ENCODE results near the gene LRMDA. TPM values are rescaled to one million over a fixed set of nuclear protein-coding genes. Genes with fewer than 3 reads are reported as not detected.

Gene LRMDA
- total RNA-seq, 1 experiment from 2014 or later = 4.8 TPM

GRCh38 chr10:75653761-75654160 is 222.3 kb downstream of the LRMDA start:
- Histone ChIP-seq H3K4me3 (replicated peaks in 1 of 2; ENCODE audit: low read depth in 1 of 2, low read length in 2 of 2) (no peak overlapping the region), H3K79me2 (ENCODE audit: insufficient read depth, low read length) (no peaks in the 10 kb centered on the region), H3K4me2 (ENCODE audit: low read length) (peak overlapping the region; percentile 6; the same call in 1 of the 2 replicates), H3K4me1 (ENCODE audit: control insufficient read depth in 1 of 2, insufficient read depth in 2 of 2, low read length in 2 of 2) (peaks cover 0 to 10% of the 10 kb centered on the region in 2 experiments; a peak in 1 of 4 replicates), H3K27me3 (ENCODE audit: insufficient read depth, low read length) (no peaks in the 10 kb centered on the region), H3K36me3 (ENCODE audit: control insufficient read depth in 1 of 2, insufficient read depth in 2 of 2, low read length in 2 of 2) (no peaks in the 10 kb centered on the region), H3K9me2 (ENCODE audit: insufficient read depth) (no peaks in the 10 kb centered on the region), H4K20me1 (ENCODE audit: insufficient read depth) (no peaks in the 10 kb centered on the region), H3K27ac (ENCODE audit: low read depth, low read length) (no peak overlapping the region), H2AFZ (ENCODE audit: low read depth, low read length, poor library complexity, severe bottlenecking) (no peak overlapping the region), H3K9me3 (ENCODE audit: control insufficient read depth in 1 of 2, insufficient read depth in 1 of 2, low read depth in 1 of 2, low read length in 2 of 2) (no peaks in the 10 kb centered on the region), H3K9ac (ENCODE audit: low read length) (no peak overlapping the region)
- no peak for TF ChIP-seq TCF7L2 (IDR thresholded peaks at IDR 0.05; ENCODE audit: borderline replicate concordance, extremely low read depth, insufficient read depth, insufficient read length)
- TF ChIP-seq CEBPB (IDR thresholded peaks at IDR 0.05; ENCODE audit: low read depth) = no peak
- no peak for TF ChIP-seq SP1 (IDR thresholded peaks at IDR 0.05; ENCODE audit: low read depth)
- TF ChIP-seq EZH2phosphoT487 (IDR thresholded peaks at IDR 0.05; ENCODE audit: borderline replicate concordance) = no peak
- TF ChIP-seq RAD21 (IDR thresholded peaks at IDR 0.05; ENCODE audit: low read depth) = no peak
- no peak for TF ChIP-seq YY1 (IDR thresholded peaks at IDR 0.05; ENCODE audit: extremely low read depth, insufficient replicate concordance, low read depth, low read length)
- no peak for TF ChIP-seq JUND (IDR thresholded peaks at IDR 0.05)
- no peak for TF ChIP-seq ZNF274 (IDR thresholded peaks at IDR 0.05; ENCODE audit: low read depth, low read length)
- TF ChIP-seq POLR2AphosphoS5 (IDR thresholded peaks at IDR 0.05; ENCODE audit: low read depth, low read length) = no peak
- no peak for TF ChIP-seq ATF3 (IDR thresholded peaks at IDR 0.05)
- no peak for TF ChIP-seq ZFX (IDR thresholded peaks at IDR 0.05)
- TF ChIP-seq SIN3A (IDR thresholded peaks at IDR 0.05; ENCODE audit: low read depth) = no peak
- no peak for TF ChIP-seq EZH2 (IDR thresholded peaks at IDR 0.05)
- no peak for TF ChIP-seq ELF1 (IDR thresholded peaks at IDR 0.05; ENCODE audit: borderline replicate concordance, low read depth)
- CTCF ChIA-PET = no interaction called here
- no peak for ATAC-seq
- BruUV-seq (replicated peaks) = no TSS peak
- POLR2A ChIA-PET = no interaction called here
- no peak for DNase-seq (ENCODE audit: low read depth, low spot score)
- intact Hi-C loops (cut with micrococcal nuclease) = no loop called here
- RAD21 ChIA-PET (ENCODE audit: low non-redundant PET in 1 of 2, low total read pairs in 2 of 2, uncharacterized antibody in 2 of 2, unreplicated experiment in 2 of 2) = no interaction called here

Measured in HCT116 (cell line).